HG02571 (cell line): ENCODE results near the gene AP5Z1.

Experiments
- ATAC-seq: cut with Tn5 transposase; IDR thresholded peaks from one replicate; pipeline ENCODE4 v1.9.1; 2021; ENCODE audit warnings: mild to moderate bottlenecking, moderate library complexity; ENCODE audit not compliant: unreplicated experiment

Gene AP5Z1

DNA sequence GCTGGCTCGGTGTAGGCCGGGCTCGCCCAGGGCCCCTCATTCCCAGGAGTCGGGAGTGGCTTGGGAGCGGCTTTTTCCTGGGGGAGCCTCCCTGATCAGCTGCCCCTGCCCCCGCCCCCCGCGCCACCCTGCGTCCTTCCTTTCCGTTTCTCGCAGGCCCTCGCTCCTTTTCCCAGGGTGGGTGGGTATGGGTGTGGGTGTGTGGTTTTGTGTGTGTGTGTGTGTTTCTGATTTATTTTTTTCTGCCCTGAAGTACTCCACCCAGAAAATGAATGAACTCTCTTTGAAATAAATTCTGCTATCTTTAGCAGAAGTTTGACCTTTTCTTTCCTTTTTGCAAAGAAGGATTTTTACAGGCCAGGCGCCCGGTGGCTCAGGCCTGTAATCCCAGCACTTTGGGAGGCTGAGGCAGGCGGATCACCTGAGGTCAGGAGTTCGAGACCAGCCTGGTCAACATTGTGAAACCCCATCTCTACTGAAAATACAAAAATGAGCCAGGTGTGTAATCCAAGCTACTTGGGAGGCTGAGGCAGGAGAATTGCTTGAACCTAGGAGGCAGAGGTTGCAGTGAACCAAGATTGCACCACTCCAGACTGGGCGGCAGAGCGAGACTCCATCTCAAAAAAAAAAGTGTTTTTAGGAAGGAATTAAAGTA is 30.0 kb upstream of the AP5Z1 start:
- ATAC-seq: peak; percentile 17

DNA sequence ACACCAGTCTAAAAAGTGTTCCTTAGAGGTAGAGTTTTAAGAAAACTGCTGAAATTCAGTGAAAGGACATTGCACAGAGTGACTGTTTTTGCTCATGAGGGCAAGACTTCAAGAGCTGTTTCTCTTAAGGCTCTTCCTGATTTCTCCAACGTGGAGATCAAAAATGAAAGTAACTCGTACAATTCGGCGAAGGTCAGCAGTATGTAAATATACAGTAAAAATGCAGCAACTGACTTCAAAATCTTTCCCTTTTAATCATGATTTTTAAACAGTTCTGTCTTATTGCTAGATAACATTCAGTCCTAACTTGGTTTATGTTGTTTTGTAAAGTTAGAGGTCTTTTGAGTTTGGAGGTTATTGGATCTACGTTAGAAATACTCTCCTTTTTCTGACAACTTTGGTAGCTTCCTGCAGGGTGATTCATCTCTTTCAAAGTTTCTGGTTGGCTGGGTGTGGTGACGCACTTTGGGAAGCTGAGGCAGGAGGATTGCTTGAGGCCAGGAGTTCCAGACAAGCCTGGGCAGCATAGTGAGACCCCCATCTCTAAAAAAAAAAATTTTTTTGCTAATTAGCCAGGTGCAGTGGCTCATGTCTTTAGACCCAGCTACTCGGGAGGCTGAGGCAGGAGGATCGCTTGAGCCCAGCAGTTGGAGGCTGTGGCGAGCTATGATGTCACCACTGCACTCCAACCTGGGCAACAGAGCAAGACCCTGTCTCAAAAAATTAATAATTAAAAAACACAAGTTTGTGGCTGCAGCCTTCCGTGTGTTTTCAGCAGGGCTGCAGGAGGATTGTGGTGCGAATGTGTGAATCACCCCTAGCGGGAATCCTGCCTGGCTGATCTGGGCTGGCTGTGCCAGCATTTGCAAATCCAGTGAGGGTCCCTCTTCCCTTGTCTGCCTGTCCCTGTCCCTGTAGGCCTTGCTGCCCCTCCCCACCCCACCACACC is 29.2 kb upstream of the AP5Z1 start:
- ATAC-seq: no peak

DNA sequence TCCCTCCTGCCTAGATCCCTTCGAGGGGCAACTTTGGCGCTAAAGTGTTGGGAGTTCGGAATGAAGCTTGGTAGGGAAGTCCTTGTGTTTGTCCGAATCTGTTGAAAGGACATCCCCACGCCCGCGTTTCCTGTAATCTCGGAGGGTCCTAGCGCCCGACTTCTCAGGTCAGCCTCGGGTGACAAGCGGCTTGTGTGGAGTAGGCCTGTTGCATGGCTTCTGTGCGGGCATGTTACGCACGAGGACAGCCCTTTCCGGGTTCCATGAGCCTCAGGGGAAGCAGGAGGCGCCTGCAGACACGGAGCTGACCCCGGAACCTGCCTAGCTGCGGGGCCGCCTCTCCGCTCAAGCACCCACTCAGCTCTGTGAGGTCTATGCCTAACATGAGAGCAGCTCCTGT is 28.4 kb upstream of the AP5Z1 start:
- no peak for ATAC-seq

DNA sequence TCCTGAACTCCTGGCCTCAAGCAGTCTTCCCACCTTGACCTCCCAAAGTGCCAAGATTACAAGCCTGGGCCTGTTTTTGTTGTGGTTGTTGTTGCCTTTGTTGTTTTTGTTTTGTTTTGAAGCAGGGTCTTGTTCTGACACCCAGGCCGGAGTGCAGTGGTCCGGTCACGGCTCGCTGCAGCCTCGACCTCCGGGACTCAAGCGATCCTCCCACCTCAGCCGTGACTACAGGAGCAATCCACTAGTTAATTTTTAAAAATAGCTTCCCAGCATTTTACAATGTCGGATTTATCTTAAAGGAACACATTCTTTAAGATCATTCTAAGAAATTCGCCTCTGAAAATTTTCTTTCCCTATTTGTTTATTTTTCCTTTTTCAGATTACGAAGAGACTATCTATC is 27.7 kb upstream of the AP5Z1 start:
- no peak for ATAC-seq

DNA sequence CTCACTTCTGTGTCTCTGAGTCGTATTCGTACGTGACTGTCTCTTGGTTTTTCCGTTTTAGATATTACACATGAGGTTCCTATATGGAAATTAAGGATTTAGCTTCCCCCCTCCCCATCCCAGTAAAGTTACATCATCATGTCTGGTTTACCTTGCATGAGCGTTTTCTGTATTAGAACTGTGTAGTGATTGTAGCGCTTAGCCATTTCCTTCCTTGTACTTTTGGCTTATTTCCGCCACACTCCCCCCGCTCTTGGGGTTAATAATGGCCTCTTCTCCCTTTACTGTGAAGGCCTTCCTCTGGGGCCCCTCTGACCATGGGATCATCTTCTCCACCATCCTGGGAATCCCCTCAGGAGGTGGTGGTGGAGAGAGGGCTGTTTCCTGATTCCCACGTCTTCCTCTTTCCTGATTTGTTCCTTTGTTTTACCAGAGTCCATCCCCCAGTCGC is 27.2 kb upstream of the AP5Z1 start:
- ATAC-seq: no peak

DNA sequence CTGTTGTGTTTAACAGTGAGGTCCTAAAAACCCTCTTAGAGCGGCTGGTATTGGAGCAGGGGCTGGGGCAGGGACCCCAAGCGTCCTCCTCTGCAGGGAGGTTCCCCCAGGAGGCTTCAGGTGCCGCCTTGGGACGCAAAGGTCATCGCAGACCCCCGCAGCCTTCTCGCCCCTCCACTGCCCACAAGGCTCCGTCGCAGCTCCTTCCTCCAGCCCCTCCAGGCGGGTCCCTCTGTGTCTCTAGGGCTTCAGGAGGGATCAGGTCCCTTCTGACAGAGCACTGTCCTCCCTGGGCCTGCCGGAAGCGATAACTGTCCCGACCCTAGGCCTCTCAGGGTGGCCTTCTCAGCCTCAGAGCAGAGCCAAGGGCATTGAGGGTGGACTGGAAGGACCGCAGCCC is 26.1 kb upstream of the AP5Z1 start:
- no peak for ATAC-seq

DNA sequence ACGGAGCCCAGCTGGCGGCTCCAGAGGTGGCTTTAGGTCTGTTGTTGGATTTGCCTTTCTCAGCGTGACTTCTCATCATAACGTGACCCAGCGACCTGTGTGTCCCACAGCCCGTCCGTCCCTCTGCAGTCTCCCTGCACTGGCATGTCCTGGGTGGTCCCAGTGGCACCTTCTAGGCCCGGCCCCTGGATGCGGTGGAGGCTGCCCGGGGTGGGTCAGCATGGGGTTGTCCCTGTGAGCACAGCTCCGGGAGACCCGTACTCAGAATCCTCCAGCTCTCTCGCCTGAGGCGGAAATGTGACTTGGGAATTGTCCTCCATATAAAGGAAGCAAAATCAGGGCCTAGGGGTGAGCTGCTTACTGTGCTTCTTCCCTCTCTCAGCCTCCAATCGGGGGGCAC is 25.6 kb upstream of the AP5Z1 start:
- no peak for ATAC-seq

DNA sequence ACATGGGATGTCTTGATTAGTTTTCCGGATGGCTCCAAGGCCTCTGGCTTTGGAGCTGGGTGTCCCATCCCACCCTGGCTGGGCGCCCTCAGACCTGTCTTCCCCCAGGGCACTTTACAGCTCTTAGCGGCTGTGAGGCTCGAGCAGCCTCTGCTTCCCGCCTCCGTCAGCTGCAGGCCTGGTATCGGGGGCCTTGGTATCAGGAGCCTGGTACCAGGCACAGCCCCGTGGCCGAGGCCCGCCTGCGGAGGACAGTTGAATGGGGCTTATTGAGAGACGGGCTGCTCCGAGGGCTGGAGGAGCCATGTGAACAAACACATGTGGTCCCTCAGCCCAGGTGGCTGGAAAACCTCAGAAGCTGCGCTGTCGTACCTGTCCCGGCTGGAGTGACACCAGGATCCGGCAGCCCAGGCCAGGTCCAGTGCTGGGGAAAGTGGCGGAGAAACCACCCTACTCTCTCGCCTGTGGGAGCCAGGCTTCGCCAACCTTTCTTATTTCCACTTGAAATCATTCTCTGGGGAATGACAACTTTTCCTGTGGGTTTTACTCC is 23.9 kb upstream of the AP5Z1 start:
- no peak for ATAC-seq

DNA sequence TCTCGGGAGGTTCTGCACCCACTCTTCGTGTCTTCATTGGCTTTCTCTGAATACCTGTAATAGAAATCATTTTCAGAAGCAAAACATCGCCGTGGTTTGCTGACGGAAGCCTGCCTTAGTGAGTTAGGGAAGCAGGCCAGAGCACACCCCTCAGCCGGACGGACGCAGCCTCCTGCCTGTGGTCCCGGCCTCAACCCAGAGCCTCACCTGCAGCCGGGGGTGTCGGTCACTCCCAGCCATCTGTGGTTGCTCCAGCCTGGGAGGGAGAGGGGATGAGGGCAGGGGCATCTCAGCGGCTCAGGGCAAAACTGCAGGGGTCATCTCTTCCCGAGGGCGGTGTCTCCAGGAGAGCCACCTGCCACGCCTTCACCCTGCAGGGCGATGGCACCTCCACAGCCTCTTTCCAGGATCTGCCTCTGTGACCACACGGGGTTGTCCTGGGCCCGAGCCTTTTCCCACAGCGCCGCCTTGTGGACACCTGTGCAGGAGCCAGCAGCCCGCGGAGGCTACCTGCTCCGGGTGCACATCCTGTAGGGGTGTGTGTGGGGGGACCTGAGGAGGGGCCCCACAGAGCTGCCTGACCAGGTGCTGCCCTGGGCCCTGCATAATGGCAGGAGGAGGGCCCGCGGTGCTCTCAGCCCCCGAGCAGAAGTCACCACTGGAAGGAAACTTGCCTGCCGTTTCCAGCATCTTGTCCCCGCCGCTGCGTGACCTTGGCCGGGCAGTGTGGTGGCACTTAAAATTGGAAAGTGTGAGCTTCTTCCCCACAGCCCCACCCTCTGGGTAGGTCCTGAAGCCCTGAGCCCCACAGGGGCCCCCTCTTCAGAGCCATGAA is 21.6 kb upstream of the AP5Z1 start:
- ATAC-seq: peak; percentile 69

DNA sequence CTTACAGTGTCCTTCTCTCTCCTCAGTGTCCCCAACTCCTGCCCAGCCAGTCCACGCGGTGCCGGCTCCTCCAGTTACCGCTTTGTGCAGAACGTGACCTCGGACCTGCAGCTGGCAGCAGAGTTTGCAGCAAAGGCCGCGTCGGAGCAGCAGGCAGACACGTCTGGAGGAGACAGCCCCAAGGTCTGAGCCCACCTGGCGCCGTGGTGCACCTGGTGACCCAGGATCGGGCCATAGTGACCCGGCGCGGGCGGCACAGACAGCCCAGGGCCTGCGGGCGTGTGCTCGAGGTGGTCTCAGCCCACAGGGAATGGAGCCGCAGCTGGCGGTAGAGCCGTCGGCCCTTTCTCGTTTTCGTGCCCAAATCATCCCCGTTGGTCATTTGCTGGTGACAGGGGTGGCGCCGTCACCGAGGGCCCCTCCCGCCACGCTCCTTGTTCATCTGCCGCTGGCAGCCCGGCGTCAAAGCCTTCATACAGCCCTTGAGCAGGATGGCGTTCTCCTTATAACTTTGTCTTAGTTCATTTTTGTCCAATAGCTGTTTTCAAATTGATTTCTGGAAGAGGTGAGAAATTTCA is 20.9 kb upstream of the AP5Z1 start:
- no peak for ATAC-seq

DNA sequence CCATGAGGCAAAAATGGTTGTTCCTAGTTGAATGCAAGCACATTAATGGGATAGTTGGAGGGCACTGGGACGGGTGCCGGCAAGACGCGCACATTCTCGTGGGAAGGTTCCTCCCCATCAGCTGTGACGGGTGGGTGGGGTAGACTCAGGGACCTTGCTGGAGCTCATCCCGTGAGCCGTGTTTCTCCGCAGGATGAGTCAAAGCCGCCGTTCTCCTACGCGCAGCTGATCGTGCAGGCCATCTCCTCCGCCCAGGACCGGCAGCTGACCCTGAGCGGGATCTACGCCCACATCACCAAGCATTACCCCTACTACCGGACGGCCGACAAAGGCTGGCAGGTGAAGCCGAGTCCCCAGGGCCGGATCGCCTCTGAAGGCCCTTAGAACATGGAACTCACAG is 20.4 kb upstream of the AP5Z1 start:
- no peak for ATAC-seq

DNA sequence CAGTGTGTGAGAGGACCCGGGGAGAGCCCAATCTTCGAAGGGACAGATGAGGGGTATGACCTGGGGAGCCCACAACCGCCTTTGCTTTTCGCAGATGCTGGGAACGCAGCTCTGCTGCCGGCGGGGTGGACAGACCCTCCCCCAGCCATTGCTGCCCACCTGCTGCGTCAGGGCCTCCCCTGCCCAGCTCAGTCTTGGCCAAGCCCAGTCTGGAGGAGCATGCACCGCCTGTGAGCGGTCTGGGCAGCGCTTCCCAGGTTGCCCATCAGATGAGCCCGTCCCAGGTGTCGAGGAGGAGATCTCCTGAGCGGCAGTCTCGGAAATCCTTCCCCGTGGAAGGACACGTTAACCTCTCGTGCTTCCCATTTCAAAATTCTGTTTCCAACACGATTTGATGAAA is 17.3 kb upstream of the AP5Z1 start:
- ATAC-seq: no peak

DNA sequence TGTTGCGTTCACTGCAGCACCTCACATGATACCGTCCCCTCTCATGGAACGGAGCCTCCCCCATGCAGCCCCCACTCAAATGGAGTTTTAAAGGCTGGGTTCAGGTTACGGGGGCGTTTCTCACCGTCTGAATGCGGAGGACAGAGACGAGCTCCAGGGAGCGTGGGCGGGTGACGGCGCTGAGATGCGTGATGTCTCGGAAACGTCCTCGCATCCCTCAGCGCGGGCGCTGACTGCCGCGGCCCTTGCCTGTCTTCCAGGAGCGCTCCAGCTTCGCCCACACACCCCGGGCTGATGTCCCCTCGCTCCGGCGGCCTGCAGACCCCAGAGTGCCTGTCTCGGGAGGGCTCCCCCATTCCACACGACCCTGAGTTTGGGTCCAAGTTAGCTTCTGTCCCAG is 16.6 kb upstream of the AP5Z1 start:
- no peak for ATAC-seq

DNA sequence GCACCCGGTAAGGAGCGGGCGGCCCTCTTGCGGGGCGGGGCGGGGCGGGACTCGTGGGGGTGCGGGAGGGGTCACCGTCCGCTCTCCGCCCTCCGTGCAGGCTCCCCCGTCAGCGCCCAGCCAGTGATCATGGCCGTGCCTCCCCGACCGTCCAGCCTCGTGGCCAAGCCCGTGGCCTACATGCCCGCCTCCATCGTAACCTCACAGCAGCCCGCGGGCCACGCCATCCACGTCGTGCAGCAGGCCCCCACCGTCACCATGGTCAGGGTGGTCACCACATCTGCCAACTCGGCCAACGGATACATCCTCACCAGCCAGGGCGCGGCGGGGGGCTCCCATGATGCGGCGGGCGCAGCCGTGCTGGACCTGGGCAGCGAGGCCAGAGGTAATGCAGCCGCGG is 16.2 kb upstream of the AP5Z1 start:
- ATAC-seq: no peak

DNA sequence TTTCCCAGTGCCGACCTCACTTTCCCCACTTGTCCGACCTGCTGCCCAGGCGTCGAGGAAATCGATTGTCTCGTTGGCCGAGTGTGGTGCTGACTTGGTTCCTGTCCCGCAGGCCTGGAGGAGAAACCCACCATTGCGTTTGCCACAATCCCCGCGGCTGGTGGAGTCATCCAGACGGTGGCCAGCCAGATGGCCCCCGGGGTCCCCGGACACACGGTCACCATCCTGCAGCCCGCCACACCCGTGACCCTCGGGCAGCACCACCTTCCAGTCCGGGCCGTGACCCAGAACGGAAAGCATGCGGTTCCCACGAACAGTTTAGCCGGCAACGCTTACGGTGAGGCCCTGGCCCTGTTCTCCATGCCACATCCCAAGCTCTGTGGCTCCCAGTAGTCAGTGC is 14.5 kb upstream of the AP5Z1 start:
- no peak for ATAC-seq

DNA sequence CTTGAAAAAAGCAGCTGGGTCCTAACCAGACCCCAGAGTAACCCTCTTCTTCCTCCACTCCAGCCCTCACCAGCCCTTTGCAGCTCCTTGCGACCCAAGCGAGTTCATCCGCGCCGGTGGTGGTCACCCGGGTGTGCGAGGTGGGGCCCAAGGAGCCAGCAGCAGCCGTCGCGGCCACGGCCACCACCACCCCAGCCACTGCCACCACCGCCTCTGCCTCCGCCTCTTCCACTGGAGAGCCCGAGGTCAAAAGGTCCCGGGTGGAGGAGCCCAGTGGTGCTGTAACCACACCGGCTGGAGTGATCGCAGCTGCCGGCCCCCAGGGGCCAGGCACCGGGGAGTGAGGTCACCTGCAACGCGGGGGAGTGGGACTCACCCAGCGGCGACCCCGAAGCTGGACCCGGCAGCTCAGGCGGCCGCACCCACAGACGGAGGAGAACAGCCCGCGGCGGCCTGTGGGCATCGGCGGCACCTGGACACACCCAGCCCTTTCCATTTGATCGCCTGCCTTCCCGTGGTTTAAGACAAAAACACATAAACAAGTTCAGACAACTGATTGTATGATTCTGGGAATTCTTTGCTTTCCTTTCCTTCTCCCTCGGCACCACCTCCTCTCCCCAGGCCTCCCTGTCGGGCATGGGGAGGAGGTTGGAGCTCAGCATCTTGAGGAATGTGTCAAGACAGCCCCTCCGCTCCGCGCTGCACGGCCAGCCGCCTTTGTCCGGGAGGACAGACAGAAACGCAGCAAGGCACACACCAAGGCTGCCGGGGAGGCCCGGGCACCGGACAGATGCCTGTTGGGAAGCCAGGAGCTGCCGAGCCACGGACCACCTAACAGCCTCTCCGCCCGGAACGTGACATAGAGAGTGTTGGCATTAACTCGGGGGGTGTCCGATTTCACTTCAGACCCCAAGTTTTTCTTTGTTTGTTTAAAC is 13.0 kb upstream of the AP5Z1 start:
- no peak for ATAC-seq

DNA sequence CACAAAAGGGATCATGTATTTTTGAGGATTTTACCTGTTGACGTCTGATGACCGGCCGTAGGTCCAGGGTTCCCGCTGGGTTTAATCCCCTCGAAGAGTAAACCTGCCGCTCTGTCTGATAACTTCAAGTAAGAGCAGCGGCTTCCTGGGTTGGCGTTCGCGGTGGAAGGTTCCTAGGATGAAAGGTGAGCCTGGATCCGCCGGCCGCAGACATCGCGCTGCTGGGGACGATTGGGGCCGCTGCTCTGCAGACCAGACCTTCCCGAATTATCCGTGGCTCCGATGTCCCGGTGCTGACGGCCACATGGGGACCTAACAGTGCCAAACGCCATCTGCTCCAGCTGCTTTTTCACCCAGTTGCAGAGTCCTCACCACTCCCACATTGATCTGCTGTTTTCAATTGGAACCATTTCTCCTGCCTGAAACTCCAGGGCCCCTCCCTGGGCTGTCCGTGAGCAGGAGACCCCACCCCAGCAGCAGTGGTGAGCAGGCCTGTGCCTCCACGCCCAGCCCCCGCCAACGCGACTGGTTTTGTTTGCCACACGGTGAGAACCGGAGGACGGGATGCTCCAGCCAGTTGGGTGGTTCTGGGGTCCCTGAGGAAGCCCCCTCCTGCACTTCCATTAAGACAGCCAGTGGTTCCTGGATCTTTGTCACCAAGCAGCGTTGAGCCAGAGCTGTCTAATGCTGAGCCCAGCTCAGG is 12.2 kb upstream of the AP5Z1 start:
- ATAC-seq: no peak

DNA sequence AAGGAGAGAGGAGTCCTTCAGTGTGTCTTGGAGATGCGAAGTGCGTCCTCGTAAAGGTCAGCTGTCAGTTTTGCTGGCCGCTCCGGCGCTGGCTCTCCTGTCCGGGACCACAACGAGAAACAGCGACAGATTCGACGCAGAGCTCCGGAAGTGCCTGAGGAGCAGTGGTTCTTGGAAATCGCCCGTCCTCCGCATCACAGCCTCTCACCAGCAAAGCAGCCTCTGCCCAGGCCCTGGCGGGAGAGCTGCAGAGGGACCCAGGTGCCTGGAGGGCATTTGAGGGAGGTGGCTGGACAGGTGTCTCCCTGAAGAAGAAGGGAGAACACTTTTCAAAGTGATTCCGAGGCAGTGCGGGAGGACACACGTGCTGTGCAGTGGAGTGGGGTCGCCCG is 11.6 kb upstream of the AP5Z1 start:
- no peak for ATAC-seq

DNA sequence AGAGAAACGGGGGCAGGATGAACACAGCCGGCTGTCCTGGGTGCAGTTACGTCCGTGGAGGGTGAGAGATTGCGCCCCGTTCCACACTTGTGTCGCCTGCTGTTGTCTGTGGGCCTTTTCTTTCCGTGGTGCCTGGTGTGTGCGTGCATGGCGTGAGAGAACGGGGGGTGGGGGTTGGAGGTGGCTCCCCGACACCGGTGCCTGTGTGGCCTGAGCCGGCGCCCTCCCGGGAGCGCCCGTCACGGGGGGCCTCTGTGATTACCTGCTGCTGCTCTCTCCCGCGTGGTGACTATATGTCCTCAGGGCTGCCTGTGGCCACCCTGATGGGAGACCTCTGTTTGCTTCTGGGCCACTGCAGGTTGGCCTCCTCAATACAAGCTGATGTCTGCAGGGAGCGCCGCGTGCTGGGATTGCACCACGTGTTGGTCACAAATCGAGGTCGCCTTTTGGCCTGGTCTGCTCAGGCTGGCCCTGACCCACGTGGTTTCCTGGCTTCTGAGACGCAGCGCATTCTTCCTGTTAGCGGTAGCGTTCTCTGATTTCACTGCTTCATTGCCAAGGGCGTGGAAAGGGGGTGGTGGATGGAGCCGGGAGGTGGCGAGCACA is 10.9 kb upstream of the AP5Z1 start:
- ATAC-seq: no peak
